SJCRH30 (cell line): Measurements from ENCODE around the gene GPR68. TPM values are rescaled to one million over a fixed set of nuclear protein-coding genes. Genes with fewer than 3 reads are reported as not detected.

Experiments used
- DNase-seq, 2 experiments: peaks; one replicate each; pipeline ENCODE4 v3.0.0-alpha.2; 2015 to 2020
- H3K27ac ChIP-seq: fragments of 250-450 bp; sonication (Bioruptor Pico); 2 replicates; pipeline ENCODE4 v1.5.1; 2020; ENCODE audit warnings: mild to moderate bottlenecking, moderate library complexity
- H3K27me3 ChIP-seq: fragments of 250-450 bp; sonication (Bioruptor Pico); 2 replicates; pipeline ENCODE4 v1.5.1; 2020; ENCODE audit warnings: mild to moderate bottlenecking, moderate library complexity
- H3K36me3 ChIP-seq: fragments of 250-450 bp; sonication (Bioruptor Pico); 2 replicates; pipeline ENCODE4 v1.5.1; 2020; ENCODE audit warnings: mild to moderate bottlenecking, moderate library complexity
- H3K4me1 ChIP-seq: fragments of 250-450 bp; sonication (Bioruptor Pico); 2 replicates; pipeline ENCODE4 v1.5.1; 2020; ENCODE audit warnings: mild to moderate bottlenecking, moderate library complexity
- H3K4me3 ChIP-seq: fragments of 250-450 bp; sonication (Bioruptor Pico); 2 replicates; pipeline ENCODE4 v1.5.1; 2020; ENCODE audit warnings: mild to moderate bottlenecking, moderate library complexity
- H3K9me3 ChIP-seq: fragments of 250-450 bp; sonication (Bioruptor Pico); replicated peaks from 2 replicates; pipeline ENCODE4 v1.5.1; 2020; ENCODE audit warnings: mild to moderate bottlenecking, moderate library complexity
- total RNA-seq: library from RNA; depleted of rRNA; stranded (reverse); fragments of >200 nt; shearing (Covaris generic); gene quantifications from 2 replicates; pipeline ENCODE4 v1.2.3, GENCODE V29; 2014; rRNA removed

The GPR68 gene, protein sequence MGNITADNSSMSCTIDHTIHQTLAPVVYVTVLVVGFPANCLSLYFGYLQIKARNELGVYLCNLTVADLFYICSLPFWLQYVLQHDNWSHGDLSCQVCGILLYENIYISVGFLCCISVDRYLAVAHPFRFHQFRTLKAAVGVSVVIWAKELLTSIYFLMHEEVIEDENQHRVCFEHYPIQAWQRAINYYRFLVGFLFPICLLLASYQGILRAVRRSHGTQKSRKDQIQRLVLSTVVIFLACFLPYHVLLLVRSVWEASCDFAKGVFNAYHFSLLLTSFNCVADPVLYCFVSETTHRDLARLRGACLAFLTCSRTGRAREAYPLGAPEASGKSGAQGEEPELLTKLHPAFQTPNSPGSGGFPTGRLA
- 0.18 TPM in 1 of 2 replicates, not detected in the other for total RNA-seq

DNA sequence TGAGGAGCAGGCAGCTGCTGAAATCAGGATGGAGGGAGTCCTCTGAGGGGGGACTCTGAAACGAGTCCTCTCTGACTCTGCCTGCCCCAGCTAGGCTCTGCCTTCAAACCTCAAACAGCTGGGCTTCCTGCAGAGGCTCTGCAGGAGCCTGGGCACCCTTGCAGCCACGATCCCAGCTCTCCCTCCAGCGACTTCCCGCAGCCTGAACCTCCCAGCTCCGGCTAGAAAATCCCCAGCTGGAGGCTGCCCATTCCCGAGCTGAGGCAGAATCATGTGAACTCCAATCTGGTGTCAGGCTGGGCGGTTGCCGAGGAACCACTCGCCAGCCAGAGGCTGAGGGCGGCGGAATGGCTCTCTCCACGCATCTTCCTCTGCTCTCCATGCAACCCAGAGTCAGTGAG, at the start of gene GPR68:
Gene GPR68 (minus strand): TSS at position 204 of the 401 bp plus-strand sequence. CDS start 9,654 bp downstream, outside the sequence.
- Histone ChIP-seq H3K4me1 (peaks cover 6% of the 10 kb centered on the region), H3K27me3 (no peaks in the 10 kb centered on the region), H3K27ac (no peak within 1 kb of the TSS), H3K4me3 (no peak within 1 kb of the TSS), H3K36me3 (no peaks in the 10 kb centered on the region), H3K9me3 (no peaks in the 10 kb centered on the region)
- DNase-seq, result peak; percentile 53 to 66

DNA sequence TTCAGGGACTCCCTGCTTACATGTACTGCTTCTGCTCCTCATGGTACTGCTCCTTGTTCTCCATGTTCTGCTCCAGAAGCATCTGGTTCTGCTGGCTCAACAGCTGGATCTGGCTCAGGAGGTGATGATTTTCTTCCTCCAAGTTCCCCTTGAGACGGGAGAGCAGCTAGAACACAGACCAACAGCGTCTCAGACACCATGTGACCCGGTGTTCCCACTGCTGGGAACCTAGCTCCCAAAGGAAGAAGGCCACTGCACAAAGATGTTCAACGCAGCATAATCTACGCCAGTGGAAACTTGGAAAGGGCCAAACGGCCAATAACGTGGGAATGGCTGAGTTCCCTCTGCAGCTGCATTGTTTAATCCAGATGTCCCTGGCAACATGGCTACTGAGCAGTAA, 49.6 kb upstream of the GPR68 start:
- no peaks in the 10 kb centered on the region for H3K36me3 ChIP-seq
- no peaks in the 10 kb centered on the region for H3K9me3 ChIP-seq
- no peak for DNase-seq
- no peaks in the 10 kb centered on the region for H3K4me1 ChIP-seq
- H3K27me3 ChIP-seq, result no peaks in the 10 kb centered on the region
- H3K4me3 ChIP-seq, result no peak overlapping the region
- no peak overlapping the region for H3K27ac ChIP-seq

DNA sequence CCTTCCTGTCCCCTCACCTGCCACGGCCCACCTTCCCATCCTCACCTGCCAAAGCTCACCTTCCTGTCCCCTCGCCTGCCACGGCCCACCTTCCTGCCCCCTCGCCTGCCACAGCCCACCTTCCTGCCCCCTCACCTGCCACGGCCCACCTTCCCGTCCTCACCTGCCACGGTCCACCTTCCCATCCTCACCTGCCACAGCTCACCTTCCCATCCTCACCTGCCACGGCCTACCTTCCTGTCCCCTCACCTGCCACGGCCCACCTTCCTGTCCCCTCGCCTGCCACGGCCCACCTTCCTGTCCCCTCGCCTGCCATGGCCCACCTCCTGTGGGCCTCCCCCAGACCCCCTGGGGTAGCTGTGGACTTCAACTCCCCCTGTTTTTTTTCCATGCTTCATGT, 48.8 kb upstream of the GPR68 start:
- H3K36me3 ChIP-seq, result no peaks in the 10 kb centered on the region
- no peak overlapping the region for H3K27ac ChIP-seq
- H3K4me3 ChIP-seq, result no peak overlapping the region
- H3K27me3 ChIP-seq, result no peaks in the 10 kb centered on the region
- H3K4me1 ChIP-seq, result no peaks in the 10 kb centered on the region
- DNase-seq, result no peak
- no peaks in the 10 kb centered on the region for H3K9me3 ChIP-seq

DNA sequence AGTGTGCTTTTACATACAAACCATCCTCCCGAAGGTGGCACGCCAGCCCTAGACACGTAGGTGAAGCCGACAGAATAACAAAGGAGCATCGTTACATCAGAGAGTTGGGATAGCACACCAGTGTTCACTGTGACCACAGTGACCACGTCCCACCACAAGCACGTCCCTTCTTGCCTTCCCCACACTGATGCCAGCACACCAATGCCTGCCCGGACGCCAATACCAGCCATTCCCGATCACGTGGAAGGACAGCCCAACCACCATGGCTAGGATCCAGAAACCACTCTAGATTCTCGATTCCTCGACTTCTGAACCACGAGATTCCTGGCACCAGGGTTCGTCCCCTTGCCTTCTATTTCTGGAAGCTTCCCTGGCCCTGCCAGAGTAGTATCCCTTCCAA, 48.0 kb upstream of the GPR68 start:
- Histone ChIP-seq H3K36me3 (no peaks in the 10 kb centered on the region), H3K4me3 (no peak overlapping the region), H3K9me3 (no peaks in the 10 kb centered on the region), H3K27me3 (no peaks in the 10 kb centered on the region), H3K4me1 (no peaks in the 10 kb centered on the region), H3K27ac (no peak overlapping the region)
- DNase-seq, result no peak

DNA sequence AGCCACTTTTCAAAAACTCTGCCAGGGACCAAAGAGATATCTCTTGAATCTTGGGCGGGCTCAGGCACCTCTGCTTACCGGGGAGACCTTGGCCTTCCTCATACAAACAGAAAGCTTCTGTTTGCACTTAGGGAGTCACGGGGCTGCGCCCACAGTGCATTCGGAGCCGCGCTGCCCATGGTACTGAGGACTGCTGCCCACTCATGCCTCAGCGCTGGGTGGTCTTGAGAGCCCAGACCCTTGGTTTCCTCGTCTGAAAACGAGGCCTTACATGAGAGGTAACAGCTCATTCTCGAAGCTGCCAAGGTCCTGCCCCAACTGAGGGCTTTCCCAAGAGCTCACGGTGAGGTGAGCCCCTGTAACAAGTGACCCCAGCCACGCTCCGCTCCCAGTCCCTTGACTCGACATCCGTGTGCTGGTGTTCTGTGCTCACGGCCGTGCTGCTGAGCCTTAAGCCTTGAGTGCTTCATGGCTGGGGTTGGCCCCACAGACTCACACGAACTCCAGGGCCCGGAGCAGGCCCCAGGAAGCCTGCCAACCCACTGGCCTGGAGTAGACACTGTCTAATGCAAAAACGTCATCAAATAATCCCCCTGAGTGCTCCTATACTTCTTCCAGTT, 47.4 kb upstream of the GPR68 start:
- no peak overlapping the region for H3K4me3 ChIP-seq
- no peaks in the 10 kb centered on the region for H3K27me3 ChIP-seq
- no peaks in the 10 kb centered on the region for H3K9me3 ChIP-seq
- H3K4me1 ChIP-seq, result no peaks in the 10 kb centered on the region
- DNase-seq, result no peak
- H3K27ac ChIP-seq, result no peak overlapping the region
- no peaks in the 10 kb centered on the region for H3K36me3 ChIP-seq

DNA sequence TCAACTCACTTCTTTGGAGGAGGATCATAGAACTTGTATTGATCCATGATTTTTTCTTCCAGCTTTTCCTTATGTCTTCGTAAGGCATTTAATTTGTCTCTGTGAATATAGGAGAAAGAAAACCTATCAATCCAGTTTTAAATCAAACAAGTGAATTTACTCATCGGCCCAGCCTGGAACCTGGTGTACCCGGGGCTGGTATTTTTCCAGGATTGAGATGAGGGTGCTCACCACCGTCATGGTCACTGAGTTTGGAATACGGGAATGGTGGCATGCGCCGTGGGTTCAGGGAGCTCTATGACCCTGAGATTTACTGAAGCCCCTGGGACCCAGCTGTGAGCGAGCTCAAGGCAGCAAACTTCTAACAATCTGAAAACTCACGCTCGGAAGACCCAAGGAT, 46.5 kb upstream of the GPR68 start:
- no peaks in the 10 kb centered on the region for H3K27me3 ChIP-seq
- no peaks in the 10 kb centered on the region for H3K36me3 ChIP-seq
- no peak for DNase-seq
- no peak overlapping the region for H3K27ac ChIP-seq
- no peaks in the 10 kb centered on the region for H3K9me3 ChIP-seq
- no peaks in the 10 kb centered on the region for H3K4me1 ChIP-seq
- no peak overlapping the region for H3K4me3 ChIP-seq

DNA sequence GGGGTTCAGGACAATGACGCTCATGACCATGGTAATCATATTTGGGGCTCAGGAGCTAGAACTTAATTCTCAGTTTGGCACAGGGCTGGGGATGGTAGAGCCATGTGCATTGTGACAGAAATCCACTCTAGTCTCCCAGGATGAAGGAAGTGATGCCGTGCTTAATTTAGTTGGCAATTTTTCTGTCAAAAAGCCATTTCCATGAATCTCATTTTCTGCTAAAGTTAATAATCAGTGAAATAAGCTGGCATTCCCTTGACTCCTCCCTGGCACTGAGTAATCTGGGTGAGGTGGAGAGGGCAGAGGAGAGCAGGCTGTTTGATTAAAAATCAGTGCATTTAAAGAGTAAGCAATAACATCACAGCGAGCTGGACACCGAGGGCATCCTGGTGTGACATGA, 45.0 kb upstream of the GPR68 start:
- Histone ChIP-seq H3K27ac (no peak overlapping the region), H3K36me3 (no peaks in the 10 kb centered on the region), H3K27me3 (no peaks in the 10 kb centered on the region), H3K4me3 (no peak overlapping the region), H3K4me1 (no peaks in the 10 kb centered on the region), H3K9me3 (no peaks in the 10 kb centered on the region)
- DNase-seq, result no peak

DNA sequence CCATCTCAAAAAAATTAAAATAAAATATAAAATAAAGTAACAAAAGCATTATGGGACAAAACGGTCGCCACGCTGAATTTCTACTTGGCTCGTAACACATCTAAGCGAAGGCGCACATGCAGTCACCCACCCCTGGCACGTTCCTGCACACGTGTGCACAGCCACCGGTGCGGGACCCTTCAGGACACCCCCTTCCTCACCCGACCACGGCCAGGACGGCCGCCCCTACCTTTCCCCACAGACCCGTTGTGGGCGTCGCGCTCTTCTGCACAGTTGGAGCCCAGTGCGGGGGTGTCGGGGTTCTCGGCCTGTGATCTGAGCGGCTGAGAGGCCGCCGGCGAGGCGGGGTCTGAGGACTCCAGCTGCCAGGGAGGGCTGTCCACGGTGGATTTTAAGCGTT, 44.4 kb upstream of the GPR68 start:
- Histone ChIP-seq H3K4me1 (no peaks in the 10 kb centered on the region), H3K36me3 (no peaks in the 10 kb centered on the region), H3K4me3 (no peak overlapping the region), H3K27me3 (no peaks in the 10 kb centered on the region), H3K9me3 (no peaks in the 10 kb centered on the region), H3K27ac (no peak overlapping the region)
- DNase-seq, result no peak

DNA sequence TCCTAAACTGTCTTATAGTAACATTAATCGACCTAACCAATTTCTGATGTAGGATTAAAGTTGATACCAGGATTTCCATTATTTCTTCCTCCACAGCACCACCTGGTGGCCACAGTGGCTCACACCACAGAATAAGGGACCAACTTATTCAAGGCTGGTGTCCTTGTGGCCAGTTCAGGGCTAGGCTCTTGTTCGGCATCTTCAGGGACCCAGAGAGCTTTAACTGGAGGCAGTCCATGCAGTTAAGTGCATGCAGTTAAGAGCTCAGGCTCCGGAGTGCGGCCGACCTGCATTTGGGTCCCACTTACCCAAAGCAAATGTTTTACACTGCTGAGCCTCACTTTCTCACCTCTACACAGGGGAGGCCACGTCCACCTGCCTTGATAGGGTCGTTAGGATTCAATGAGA, 42.0 kb upstream of the GPR68 start:
- no peaks in the 10 kb centered on the region for H3K9me3 ChIP-seq
- DNase-seq, result peak; percentile 50 to 81
- no peaks in the 10 kb centered on the region for H3K27me3 ChIP-seq
- H3K4me1 ChIP-seq, result no peaks in the 10 kb centered on the region
- no peak overlapping the region for H3K4me3 ChIP-seq
- no peaks in the 10 kb centered on the region for H3K36me3 ChIP-seq
- H3K27ac ChIP-seq, result no peak overlapping the region

DNA sequence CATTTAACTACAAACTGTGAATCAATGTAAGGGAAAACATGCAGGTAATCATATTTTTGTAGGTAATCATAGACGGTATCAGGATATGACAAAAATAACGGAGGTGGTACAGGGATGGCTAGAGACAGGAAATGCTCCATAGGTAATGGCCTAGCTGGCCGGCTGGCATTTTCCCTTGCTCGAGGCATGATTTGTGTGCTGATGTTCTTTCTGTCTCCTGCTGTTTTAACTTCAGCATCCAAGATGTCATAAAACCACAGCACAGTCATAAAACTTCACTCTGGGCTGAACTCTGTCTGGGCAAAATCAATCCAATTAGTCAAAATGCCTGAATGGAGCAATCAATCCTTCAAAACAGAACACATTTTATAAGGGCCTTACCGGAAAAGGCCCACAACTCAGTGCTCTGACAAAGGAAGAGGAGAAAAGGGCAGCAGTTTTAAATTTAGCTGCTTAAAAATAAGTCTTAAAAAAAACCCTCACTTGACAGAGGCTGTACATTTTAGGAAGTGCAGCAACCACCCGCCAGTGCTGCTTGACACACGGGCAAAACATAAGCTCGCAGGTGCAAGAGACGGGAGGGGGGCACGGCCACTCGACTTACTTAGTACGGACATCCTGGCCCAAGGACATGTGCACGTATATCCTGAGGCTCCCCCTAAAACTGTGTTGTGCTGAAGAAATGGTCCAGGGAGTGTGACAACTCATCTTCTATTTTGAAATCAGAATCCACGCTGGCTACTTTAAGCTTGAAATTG, 40.5 kb upstream of the GPR68 start:
- Histone ChIP-seq H3K36me3 (no peaks in the 10 kb centered on the region), H3K27me3 (no peaks in the 10 kb centered on the region), H3K9me3 (no peaks in the 10 kb centered on the region), H3K4me1 (no peaks in the 10 kb centered on the region), H3K27ac (no peak overlapping the region), H3K4me3 (no peak overlapping the region)
- DNase-seq, result no peak

DNA sequence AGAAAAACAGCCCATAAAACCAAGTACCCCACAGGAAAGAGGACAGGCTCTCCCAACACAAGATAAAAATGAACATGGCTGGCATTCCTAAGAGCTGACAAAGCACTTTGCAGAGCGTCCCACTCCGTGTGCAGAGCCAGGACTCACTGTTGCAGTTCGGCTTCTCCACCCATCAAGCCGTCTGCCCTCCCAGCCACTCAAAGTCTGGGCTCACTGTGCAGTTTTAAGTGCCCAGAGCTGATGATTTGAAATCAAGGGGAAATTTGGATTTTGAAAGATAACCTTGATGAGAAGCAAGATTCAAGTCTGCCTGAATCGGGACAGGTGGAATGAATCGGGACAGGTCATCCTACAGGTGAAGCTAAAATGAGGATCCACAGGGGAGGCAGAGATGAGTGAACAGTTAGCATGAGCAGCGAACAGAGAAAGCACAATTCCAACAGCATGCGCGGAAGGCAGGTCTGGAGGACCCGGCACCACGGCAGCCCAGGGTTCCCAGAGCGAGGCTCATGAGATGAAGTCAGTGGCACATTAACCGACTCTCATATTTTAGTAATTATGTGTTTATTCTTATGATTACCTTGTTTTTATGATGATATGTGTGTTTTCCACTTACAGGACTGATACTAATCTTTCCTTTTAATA, 39.8 kb upstream of the GPR68 start:
- Histone ChIP-seq H3K9me3 (no peaks in the 10 kb centered on the region), H3K27me3 (no peaks in the 10 kb centered on the region), H3K36me3 (no peaks in the 10 kb centered on the region), H3K4me1 (no peaks in the 10 kb centered on the region), H3K4me3 (no peak overlapping the region), H3K27ac (no peak overlapping the region)
- DNase-seq, result no peak

DNA sequence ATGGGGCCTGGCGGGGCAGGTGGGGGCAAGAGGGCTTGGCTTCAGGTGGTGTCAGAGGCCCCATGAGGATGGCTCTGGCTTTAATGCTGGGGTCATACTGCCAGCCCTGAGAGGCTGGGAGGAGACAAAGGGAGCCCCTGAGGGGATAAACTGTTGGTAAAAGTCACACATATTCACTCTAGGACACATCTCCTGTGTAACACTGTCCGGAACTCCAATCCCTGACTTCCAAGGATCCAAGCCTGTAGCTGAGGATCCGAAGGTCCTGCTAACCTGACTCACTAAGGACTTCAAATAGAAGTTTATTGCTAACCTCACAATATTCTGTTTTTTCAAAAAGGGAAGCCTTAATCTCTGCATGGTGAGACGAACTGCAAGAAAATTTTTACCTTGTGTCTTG, 39.2 kb upstream of the GPR68 start:
- Histone ChIP-seq H3K4me3 (no peak overlapping the region), H3K27me3 (no peaks in the 10 kb centered on the region), H3K4me1 (no peaks in the 10 kb centered on the region), H3K36me3 (no peaks in the 10 kb centered on the region), H3K27ac (no peak overlapping the region), H3K9me3 (no peaks in the 10 kb centered on the region)
- no peak for DNase-seq

DNA sequence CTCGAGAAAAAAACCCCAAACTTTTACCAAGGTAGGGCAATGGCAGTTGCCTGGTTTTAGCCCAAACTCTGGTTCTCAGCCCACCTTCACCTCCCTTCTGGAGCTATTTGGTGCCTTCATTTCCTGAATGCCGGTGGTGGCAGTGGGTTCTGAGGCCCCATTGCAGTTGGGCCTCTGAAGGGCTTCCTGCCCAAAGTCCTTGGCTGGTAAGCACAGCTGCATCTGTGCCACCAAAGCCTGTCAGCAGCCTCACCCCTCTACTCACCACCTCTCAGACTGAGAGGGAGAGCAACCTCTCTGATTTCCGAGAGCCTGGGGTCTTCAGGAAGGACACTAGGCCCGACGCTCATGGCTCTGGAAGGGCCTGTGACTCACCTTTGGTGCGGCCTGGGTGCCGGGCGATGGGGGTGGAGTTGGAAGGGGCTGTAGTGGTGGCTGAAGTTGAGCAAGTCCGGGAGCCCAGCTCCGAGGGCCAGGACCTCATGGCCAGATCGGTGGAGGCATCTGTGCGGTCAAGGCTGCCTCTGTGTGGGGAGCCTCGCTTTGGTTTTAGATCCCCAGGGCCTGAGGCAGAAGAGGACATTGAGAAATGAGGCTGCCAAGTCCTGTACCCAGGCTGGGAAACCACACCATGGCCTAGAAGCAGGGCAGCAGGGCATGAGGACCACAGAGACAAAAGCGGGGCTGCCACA, 38.6 kb upstream of the GPR68 start:
- Histone ChIP-seq H3K36me3 (no peaks in the 10 kb centered on the region), H3K27ac (no peak overlapping the region)
- DNase-seq, result no peak

DNA sequence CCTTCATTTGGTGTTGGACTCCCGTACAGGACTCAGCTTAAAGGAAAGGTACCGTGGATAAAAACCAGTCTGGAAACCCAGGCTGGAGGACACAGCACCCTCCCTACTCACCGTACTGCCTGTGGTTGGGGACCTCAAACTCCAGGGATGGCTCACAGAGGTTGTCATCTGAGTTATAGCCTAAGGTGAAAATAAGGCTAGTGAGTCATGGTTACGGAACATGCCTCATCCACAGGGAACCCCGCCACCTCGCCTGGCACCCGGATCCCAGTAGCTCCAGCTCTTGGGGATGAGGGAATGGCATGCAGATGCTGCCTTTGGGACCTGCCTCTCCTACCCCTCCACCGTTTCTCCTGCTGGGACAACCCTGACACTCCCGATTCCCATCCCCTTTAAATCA, 36.8 kb upstream of the GPR68 start:
- Histone ChIP-seq H3K36me3 (no peaks in the 10 kb centered on the region), H3K27ac (no peak overlapping the region), H3K27me3 (no peaks in the 10 kb centered on the region), H3K4me3 (no peak overlapping the region), H3K4me1 (no peaks in the 10 kb centered on the region), H3K9me3 (no peaks in the 10 kb centered on the region)
- no peak for DNase-seq

More for the DNA sequence above, 38.6 kb upstream of the GPR68 start:
- H3K9me3 ChIP-seq, result no peaks in the 10 kb centered on the region
- no peak overlapping the region for H3K4me3 ChIP-seq
- no peaks in the 10 kb centered on the region for H3K27me3 ChIP-seq
- H3K4me1 ChIP-seq, result no peaks in the 10 kb centered on the region
